ENCODE data around the gene FLVCR1.
A peak's percentile ranks its signal among the peaks of the same experiment; 100 is the strongest.
"Not testable (repeated sequence)": the region's sequence is repeated elsewhere in the genome, so short reads cannot be mapped to it uniquely, and the experiment has no call there.

FLVCR1 gene

DNA sequence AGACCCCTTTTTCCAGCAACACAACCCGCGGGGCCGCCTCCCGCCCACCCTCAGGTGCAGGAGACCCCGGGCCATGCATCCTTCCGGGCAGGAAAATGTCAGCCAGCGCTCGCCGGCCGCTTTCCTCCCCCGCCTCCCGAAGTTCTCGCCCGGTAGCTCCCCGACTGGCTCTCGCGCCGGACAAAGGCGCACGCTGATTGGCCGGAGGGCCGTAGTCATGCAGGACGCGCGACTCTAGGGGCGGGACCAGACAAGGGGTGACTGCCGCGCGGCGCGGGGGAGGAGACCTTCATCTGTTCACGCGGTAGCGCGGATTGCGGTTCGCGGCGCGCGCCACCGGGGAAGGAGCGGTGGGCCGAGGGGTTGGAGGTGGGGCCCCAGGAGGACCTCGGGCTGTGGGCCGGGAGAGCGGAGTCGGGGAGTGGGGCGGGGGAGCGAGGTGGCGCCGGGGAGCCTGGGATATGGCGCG, at the start of gene FLVCR1:
FLVCR1 (plus strand) TSS at position 284 of the 469 bp plus-strand sequence; CDS start at position 462, 178 bp downstream.
- FAIRE-seq, result peak; percentile 95

DNA sequence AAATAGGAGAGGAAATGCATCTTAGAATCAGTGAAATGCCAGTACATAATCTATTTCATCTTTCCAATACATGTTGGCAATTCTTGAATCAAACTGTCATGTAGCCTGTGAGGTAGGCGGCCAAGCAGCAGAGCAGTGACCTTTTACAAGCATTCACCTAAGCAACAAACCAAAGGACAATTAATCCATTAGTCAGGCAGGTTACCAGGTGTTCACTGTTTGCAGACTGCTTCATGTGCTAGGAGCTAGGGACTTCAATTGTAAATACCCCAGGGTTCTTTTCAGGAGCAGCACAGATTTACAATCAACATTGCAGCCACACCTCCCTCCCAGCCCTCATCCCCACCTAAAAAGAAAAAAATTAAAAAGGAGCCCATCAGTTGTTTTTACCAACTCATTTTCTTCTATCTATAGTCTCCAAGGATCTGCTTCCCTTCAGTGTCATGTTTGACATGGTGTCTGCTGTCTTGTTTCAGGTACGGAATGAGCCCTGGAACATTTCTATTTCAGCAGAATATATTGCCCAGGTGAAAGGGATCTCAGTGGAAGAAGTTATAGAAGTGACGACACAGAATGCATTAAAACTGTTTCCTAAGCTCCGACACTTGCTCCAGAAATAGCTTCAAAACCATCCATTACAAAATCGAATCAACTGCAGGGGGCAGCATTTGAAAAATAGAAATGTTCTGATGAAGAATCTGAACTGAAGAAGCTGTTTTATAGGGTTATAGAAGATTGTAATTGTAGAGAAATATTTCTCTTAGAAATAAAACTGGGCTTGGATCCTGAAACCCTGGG, 43.3 kb upstream of the FLVCR1 start:
- FAIRE-seq, result peak; percentile 93

DNA sequence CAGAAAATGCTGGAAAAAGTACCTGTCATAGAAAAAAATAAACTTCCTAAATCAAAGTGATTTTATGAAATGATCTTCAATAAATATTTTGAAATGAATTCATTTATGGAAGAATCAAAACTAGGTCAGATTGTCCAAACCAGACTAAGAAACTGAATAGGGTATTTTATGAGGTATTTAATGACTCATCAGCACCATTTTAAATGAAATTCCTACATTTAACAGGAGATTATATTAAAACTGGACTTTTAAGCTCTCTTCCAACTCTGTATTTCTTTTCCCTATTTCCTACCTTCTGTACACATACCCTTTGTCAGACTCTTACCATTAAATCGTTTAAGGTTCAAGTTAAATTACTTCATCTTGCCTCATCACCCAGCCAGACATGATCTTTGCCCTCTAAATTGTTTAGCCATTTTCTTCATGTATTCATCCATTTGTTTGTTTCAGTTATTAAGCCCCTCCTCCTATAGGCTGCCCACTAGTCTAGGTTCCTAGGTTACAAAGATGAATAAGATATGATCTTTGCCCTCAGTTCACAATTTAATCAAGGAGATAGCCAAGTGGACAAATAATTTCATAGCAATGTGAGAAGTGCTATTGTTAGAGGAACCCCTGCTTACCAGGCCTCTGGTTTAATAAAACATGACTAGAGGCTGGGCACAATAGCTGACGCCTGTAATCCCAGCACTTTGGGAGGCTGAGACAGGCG, 41.4 kb upstream of the FLVCR1 start:
- peak; percentile 75 for FAIRE-seq

DNA sequence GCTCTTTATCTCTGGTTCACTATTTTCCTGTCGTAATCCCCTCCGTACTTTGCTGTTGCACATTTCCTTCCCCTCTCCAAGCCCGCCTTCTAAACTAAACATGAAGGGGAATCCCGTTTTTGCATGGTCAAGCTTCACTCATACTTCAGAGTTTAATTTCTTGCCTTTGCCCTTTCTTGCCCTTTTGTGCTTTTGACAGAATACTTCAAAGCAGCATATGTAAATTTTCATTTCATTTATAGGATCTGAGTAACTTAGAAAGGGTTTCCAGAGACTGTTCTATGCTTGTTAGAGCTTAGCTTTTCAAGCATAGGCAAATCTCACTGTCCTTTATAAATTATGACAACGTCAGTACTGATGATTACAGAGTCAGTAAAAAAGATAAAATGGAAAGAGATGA, 38.3 kb upstream of the FLVCR1 start:
- FAIRE-seq, result no peak

DNA sequence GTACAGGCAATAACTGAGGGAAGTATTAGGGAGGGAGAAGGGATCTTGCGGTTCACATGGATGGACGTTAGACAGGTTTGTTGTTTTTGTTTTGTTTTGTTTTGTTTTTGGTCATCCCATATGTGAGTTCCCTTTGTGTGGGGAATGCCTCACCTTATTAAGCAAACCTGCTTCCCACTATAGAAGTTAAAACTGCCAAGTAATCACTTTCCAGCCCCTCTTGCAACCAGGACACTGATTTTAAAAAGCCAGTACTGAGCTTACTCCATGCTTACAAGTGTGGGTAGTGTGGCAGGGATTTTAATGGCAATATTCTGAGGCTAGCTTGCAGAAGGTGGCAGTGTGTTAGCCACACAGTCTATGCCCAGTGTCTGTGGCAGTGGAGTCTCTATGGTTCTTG, 37.1 kb upstream of the FLVCR1 start:
- FAIRE-seq, result no peak

DNA sequence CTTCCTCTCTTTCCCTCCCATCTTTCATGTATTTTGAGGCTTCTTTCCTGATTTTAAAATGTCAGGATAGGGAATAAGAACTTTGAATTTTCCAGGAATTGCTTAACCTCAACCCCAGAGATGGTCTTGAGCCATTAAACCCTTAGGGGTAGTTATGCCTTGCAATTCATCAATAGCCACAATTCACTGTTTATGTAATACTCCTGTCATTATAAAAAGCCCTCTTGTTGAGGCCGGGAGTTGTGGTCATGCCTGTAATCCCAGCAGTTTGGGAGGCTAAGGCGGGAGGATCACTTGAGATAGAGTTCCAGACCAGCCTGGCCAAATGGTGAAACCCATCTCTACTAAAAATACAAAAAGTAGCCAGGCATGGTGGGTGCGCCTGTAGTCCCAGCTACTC, 35.1 kb upstream of the FLVCR1 start:
- no peak for FAIRE-seq

DNA sequence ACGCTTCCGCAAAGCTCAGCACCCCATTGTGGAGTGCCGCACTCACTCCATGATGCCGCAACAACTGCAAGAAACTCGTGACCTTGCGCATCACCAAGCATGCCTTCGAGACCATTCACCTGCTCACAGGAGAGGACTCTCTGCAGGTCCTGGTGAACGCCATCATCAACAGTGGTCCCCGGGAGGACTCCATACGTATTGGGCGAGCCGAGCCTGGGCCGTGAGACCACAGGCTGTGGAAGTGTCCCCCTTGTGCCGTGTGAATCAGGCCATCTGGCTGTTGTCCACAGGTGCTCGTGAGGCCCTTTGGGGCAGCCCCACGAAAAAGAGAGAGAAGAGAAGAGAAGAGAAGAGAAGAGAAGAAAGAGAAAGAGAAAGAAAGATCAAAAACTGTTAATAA, 33.9 kb upstream of the FLVCR1 start:
- no peak for FAIRE-seq

DNA sequence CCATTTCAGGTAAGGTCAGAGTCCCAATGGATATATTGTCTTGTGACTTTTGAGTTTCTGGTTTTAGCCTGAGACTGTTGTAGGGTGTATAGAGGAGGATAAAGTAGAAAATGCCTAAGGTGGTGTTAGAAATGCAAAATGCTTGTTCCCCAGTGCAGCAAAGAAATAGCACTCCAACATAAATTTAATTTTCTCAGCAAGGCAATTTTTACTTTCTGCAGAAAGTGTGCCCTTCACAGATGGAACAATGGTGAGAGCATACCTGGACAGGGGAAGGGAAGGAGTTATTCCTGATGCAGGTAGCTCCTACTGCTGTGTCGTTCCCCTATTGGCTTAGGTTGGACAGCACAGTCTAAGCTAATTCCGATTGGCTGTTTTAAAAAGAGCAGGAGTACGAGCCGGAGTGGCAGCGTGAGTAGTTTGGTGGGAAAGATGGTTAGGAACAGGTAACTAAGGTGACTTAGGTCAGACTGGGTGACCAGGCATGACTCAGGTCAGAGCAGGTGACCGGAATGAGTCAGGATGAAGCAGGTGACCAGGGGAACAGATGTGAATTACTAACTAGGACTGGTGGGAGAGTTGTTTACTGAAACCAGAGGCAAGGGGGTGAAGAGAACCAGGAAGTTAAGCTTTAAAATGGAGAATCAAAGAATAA, 32.1 kb upstream of the FLVCR1 start:
- FAIRE-seq, result no peak

DNA sequence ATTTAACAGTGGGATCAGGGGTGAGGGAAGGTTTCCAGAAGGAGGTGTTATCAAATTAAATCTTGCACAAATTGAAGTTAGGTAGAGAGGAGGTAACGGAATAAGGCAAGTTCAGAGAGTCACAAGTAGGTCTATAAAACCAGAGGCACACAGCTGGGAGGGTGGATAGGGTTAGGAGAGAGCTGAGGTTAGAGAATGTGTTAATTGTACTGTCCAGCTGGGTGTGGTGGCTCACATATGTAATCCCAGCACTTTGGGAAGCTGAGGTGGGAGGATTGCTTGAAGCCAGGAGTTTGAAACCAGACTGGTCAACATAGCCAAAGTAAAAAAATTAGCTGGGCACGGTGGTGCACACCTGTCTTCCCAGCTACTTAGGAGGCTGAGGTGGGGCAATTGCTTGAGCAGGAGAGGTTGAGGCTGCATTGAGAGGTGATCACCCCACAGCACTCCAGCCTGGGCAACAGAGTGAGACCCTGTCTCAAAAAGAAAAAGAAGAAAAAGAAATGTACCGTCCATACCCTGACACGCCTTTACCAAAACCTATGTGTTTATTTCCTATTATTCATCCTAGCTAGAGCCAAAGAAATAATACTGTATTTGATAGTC, 30.8 kb upstream of the FLVCR1 start:
- FAIRE-seq, result no peak

DNA sequence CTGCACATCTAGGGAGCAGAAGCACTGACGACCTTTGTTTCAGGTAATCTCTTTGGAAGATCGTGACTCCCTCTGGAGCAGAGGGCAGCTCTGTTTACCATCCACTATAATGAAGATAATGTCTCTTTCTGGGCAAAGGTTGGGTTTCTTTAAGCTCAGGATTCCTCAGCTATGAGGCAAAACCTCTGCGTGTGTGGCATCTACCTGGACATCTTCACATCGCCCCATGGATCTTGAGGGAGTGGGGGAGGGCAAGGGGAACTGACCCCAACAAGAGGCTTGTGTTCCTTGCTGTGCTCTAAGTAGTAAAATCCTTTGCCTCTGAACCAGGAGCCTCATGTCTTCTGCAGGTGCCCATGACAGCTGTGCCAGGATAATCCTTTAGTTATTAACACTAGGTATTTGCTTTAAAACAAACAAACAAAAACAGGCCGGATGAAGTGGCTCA, 30.2 kb upstream of the FLVCR1 start:
- no peak for FAIRE-seq

DNA sequence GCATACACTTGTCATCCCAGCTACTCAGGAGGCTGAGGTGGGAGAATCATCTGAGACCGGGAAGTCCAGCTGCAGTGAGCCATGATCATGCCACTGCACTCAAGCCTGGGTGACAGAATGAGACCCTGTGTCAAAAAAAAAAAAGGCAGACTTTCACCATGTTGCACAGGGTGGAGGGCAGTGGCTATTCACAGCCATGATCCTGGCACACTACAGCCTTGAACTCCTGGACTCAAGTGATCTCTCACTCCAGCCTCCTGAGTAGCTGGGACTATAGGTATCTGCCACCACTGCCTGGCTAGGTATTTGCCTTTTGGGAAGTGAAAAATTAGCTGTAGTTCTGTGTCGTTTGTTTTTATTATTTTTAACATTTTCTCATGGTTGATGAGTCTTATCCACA, 29.7 kb upstream of the FLVCR1 start:
- no peak for FAIRE-seq

DNA sequence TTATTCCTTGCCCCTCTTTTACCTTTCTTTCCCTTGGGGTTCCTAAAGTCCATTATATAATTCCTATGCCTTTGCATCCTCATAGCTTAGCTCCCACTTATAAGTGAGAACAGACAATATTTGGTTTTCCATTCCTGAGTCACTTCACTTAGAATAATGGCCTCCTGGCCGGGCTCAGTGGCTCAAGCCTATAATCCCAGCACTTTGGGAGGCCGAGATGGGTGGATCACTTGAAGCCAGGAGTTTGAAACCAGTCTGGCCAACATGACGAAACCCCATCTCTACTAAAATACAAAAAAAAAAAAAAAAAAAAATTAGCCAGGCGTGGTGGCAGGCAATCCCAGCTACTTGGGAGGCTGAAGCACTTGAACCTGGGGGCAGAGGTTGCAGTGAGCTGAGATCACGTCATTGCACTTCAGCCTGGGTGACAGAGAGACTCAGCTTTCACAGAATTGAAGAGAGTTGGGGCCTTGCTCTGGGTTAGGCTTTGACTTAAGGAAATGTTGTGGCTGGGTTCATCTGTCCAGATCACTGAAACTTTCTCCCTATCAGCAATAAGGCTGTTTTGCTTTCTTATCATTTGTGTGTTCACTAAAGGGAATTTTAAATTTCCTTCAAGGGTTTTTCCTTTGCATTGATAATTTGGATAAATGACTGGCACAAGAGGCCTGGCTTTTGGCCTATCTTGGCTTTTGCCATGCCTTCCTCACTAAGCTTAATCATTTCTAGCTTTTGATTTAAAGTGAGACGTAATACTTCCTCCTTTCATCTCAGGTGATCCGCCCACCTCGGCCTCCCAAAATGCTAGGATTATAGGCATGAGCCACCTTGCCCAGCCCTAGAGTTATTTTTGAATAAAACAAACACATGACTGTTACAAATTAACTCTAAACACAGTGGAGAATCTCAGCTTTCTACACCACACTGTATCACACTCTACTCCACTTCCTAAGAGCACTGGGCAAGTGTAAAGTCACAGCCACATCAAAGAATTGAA, 24.6 kb upstream of the FLVCR1 start:
- FAIRE-seq, result not testable (repeated sequence)

DNA sequence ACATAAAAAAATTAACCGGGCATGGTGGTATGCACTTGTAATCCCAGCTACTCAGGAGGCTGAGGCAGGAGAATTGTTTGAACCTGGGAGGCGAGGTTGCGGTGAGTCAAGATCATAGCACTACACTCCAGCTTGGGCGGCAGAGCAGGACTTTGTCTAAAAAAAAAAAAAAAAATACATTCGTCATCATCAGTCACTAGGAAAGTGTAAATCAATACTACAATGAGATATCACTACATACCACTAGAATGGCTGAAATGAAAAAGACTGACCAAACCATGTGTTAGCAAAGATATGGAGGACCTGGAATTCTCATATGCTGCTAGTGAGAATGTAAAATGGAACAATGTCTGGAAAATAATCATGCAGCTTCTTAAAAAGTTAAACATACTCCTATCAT, 19.9 kb upstream of the FLVCR1 start:
- no peak for FAIRE-seq

DNA sequence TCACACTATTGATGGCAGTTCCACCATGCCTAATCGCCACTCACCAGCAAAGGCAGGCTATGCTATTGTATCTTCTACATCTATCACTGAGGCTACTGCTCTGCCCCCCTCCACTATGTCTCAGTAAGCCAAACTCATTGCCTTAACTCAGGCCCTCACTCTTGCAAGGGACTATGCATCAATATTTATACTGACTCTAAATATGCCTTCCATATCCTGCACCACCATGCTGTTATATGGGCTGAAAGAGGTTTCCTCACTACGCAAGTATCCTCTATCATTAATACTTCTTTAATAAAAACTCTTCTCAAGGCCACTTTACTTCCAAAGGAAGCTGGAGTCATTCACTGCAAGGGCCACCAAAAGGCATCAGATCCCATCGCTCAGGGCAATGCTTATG, 13.6 kb upstream of the FLVCR1 start:
- not testable (repeated sequence) for FAIRE-seq

DNA sequence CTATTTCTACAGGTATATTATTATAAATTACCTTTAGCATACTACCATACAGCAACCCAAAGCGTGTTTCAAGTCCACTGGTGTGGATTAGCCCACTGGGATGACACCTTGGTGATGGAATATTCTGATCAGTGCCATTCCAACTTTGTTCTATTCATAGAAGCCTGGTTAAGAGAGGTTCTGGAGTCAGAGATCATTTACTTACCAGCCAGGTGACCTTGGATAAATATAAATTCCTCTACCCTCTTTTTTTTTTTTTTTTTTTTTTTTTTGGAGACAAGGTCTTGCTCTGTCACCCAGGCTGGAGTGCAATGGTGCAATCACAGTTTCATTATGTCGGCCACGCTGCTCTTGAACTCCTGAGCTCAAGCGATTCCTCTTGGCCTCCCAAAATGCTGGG, 10.5 kb upstream of the FLVCR1 start, which contains the start of gene SPATA45:
SPATA45 (minus strand) TSS at position 101 of the 400 bp plus-strand sequence. CDS start 11,500 bp downstream, outside the sequence.
- FAIRE-seq, result no peak

DNA sequence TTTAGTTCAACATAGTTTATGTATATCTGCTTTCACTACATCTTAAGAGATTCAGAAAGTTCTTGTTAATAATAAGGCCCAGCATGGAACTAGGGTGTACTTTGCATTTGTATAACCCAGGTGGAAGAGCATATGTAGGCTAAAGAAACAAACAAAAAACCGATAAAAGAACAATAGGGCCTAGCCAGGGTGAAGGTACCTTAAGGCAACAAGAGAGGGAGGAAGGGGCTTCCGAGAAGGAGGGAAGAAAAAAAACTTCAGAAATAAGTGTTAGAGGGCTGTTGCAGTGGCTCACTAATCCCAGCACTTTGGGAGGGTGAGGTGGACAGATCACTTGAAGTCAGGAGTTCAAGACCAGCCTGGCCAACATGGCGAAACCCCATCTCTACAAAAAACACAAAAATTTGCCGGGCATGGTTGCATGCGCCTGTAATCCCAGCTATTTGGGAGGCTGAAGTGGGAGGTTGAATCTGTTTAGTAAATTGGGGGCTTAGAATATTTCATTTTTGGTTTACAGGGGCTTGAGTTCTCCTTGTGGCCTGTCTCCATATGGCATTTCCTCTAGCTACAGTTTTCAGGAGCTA, 5.9 kb upstream of the FLVCR1 start:
- no peak for FAIRE-seq

DNA sequence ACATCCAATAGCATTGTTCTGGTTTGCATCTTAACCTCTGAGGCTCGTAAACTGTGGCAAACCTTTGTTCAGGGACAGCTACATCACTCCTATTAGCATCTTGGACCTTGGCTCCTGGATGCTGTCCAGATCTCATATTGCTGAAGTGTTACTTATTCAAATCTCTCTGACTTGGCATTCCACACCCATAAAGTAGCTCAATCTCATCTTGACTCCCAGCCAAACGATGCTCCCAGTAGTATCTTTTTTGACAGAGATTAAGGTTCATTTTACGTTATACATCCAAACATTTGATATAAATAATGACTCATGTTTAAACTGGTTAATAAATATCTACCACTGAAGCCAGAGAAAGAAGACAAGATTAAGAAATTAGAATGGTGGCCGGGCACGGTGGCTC, 4.4 kb upstream of the FLVCR1 start:
- no peak for FAIRE-seq

DNA sequence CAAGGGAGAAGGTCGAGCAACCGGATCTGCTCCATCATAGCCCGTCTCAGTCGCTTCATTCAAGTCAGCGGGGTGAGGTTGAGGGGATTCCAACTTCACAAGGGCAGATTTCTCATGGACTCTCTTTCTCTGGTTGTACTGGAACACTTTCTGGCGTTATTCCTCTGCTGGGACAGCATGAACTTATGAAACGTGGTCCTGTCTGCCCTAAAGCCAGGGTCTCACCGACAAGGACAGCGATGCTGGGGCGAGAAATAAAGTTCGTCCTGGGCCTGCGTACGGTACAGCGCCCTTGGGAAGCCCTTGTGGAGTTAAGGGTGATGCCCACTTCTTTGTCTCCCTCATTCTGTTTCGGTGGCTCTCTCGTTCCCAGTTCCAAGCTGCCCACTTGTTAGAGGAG, 1.3 kb upstream of the FLVCR1 start:
- no peak for FAIRE-seq

DNA sequence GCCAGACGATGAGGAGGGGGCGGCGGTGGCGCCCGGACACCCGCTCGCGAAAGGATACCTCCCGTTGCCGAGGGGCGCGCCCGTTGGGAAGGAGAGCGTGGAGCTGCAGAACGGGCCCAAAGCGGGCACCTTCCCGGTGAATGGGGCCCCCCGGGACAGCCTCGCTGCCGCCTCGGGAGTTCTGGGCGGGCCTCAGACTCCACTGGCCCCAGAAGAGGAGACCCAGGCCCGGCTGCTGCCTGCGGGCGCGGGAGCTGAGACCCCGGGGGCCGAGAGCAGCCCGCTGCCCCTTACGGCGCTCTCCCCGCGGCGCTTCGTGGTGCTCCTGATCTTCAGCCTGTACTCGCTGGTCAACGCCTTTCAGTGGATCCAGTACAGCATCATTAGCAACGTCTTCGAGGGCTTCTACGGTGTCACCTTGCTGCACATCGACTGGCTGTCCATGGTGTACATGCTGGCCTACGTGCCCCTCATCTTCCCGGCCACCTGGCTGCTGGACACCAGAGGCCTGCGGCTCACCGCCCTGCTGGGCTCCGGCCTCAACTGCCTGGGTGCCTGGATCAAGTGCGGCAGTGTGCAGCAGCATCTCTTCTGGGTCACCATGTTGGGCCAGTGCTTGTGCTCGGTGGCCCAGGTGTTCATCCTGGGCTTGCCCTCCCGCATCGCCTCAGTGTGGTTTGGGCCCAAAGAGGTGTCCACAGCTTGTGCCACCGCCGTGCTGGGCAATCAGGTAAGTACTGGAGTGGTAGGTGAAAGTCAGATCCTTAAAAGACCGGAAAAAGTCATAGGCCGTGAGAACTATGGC, 588 bp downstream of the FLVCR1 start:
- no peak for FAIRE-seq

All from TTC549 (cell line).